Spleen (tissue), 7 donors: Measurements from ENCODE around the gene DIO3.

Source experiments
- CTCF ChIP-seq, 11 experiments: fragments of 200-600 bp in 7 of 11; fragments of 450-650 bp in 4 of 11; sonication (generic) in 4 of 11; IDR thresholded peaks in 8 of 11; conservative IDR thresholded peaks in 3 of 11; 1 replicate in 7 of 11; 2 replicates in 4 of 11; pipeline versions ENCODE4 v1.4.0 to v1.8.0; 2016 to 2021; ENCODE audit warnings: antibody characterized with exemption in 11 of 11, inconsistent platforms in 4 of 11, mild to moderate bottlenecking in 1 of 11
- POLR2A ChIP-seq, 3 donors: fragments of 450-650 bp; IDR thresholded peaks; one replicate each; pipeline ENCODE4 v1.5.1; 2017; ENCODE audit warnings: antibody characterized with exemption in 3 of 3, mild to moderate bottlenecking in 1 of 3
- POLR2AphosphoS5 ChIP-seq, 3 donors: sonication (generic); formaldehyde crosslinking; IDR thresholded peaks; one replicate each; pipeline ENCODE4 v1.5.1; 2017; ENCODE audit warnings: antibody characterized with exemption in 3 of 3
- donor health status: DM: no; HTN: no; CAD: no; lungs with moderate emphysema.
- donor health status: DM: no; HTN: no; CAD: no.
- donor health status: DM: no; HTN: no; CAD: no.

GRCh38 chr14:101516401-101516800, 44.9 kb upstream of the DIO3 start:
- no peak for TF ChIP-seq CTCF (IDR thresholded peaks at IDR 0.05 in 8 of 11, conservative IDR thresholded peaks at IDR 0.05 in 3 of 11)
- no peak for TF ChIP-seq POLR2A (IDR thresholded peaks at IDR 0.05)
- no peak for TF ChIP-seq POLR2AphosphoS5 (IDR thresholded peaks at IDR 0.05)
